NOMO-1 treated with dmso at 0.1 percent for 144 hours (cell line): ENCODE results near the gene HMSD.

ENCODE experiments used
- DNase-seq: peaks from one replicate; lab custom pipeline; 2025; ENCODE audit not compliant: unreplicated experiment; lab: John Stamatoyannopoulos, UW

HMSD gene

GRCh38 chr18:63986885-63987284 is 37.8 kb downstream of the HMSD start:
- no peak for DNase-seq

GRCh38 chr18:63987743-63988142 is 38.6 kb downstream of the HMSD start:
- peak; percentile 31 for DNase-seq

GRCh38 chr18:63992751-63993150 is 43.6 kb downstream of the HMSD start:
- no peak for DNase-seq

- no peak for DNase-seq
These were observed 45.8 kb downstream of the HMSD start for GRCh38 chr18:63994783-63995399.

- DNase-seq, result no peak
These were observed 47.9 kb downstream of the HMSD start for GRCh38 chr18:63997041-63997440.

- DNase-seq, result no peak
These were observed 48.5 kb downstream of the HMSD start for GRCh38 chr18:63997606-63998005.

GRCh38 chr18:63999871-64000270 is 50.8 kb downstream of the HMSD start:
- DNase-seq, result no peak

- no peak for DNase-seq
These were observed 53.5 kb downstream of the HMSD start for GRCh38 chr18:64002581-64002980.

GRCh38 chr18:64009305-64009704 is 60.2 kb downstream of the HMSD start:
- DNase-seq, result no peak
